Measurements from ENCODE around the gene CUBN.

CUBN gene

DNA sequence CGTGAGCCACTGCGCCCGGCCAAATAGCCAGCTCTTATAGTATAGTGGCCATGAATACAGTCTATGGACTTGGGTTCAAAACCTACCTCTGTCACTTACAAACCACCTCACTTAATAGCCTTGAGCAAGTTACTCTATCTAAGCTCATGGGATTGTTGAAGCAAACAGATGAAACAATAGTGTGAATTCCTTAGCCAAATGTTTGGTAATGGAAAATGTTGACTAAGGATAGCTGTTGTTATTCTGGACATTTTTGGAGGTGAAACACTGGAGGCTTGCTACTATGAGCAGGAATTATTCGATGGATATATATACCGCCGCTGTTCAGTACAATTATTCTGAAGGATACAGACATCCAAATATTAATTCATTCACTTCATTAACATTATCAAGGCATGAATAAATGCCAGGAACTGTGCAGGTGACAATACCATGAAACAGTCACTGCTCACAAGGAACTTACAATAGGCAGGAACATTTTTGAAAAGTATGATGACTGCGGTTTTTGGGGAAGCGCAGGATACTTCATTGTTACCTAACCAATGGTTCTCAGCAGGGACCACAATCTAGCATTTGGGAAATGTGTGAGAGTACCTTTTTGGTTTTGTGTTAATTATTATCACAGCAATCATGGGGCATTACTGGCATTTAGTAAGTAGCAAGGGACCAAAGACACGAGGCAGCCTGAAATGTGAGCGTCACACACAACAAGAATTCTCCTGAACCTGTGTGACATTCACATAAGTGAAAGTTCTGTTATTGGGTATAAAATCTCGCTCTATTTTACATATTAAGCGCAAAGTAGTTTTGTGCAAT, 55.7 kb downstream of the CUBN start:
- no peak for DNase-seq (ENCODE audit: low read depth in 2 of 2)

DNA sequence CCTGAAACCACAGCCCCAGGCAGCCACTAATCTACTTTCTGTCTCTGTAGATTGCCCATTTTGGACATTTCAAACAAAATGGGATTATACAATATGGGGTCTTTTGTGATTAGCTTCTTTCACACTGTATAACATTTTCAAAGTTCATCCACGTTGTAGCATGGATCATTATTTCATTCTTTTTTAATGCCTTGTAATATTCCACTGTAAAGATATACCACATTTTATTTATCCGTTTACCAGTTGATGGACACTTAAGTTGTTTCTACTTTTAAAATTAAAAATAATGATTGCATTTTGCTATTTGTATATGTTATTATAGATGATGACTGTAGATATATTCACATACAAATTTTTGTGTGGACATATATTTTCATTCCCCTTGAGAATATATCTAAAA, 60.7 kb downstream of the CUBN start:
- no peak for DNase-seq (ENCODE audit: low read depth in 2 of 2)

DNA sequence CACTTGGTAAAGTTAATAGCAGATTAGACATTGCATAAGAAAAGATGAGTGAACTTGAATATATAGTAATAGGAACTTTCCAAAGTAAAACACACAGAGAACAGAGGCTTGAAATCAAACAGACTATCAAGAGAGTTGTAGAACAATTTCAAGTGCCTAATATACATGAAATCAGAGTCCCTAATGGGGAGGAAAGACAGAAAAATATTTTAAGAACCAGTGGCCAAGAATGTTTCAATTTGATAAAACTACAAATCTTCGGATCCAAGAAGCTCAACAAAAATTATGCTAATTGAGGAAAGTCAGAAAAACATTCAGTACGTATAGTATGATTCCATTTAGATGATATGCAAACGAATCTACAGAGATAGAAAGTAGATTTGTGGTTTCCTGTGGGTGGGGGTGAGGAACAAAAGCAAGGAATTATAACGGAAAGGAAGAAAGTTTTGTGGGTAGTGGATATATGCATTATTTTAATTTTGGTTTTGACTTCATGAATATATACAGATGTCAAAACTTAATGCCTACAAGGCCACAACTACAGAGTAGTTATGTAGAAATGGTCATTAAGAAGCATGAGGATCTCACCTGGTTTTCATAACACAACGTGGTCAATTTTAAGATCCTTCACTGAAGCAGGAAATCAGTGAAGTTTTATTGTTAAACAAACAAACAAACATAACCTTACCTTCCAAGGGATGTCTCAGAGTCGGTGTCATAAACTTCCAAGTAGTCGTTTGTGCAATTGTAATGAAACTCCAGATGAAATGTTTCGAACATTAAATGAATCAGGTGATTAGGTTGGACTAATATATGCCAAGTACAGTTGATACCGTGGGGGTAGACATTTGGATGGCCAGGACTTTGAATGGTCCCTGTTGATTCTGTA, 62.0 kb downstream of the CUBN start:
- no peak for DNase-seq (ENCODE audit: low read depth in 2 of 2)

DNA sequence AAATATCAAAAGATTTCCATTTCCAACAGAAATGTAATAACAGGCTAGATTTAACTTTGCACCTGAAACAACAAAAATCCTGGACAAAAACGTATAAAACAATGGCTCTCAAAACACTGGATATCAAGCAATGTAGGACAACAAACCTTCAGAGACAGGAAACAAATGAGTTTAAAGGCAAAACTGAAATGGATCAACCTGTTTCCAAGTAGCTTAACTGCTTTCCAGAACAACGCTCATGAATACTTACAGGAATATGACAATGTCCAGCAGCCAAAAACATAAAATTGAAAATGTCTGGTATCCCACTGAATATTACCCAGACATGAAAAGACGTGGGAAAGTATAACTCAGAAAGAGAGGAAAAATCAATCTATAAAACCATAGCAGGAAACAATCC, 62.8 kb downstream of the CUBN start:
- DNase-seq (ENCODE audit: low read depth in 2 of 2): no peak

DNA sequence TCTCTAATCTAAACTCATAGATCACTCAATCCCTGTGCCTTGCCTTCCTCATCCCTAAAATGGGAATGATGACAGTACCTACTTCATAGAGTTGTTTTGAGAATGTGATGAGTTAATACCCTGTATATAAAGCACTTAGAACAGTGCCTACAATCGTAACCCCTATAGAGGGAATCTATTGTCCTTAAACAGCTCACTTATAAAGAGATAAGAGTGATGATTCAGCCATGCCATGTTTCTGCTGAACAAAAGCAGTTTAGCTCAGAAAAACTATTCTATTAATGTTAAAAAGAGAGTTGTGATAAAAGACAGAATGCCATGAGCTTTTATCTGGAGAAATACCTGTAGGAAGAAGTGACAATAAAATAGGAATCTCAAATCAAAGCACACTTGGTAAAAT, 63.6 kb downstream of the CUBN start:
- DNase-seq (ENCODE audit: low read depth in 2 of 2): no peak

DNA sequence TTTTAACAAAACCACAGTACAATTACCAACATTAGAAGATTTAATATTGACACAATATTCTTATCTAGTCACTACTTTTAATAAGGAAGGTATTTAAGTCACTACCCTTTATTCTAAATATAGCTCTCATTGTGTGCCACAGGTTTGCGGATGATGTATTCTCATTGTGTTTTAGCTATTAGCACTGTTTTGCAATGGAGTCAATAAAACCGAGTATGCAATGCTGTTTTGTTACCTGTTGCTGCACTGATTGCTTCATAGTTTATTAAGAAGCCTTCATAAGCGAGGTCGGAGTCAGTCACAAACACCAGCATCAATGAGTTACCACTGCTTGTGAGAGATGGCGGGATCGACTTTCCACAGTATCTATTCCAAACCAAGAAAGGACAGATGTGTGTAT, 64.3 kb downstream of the CUBN start:
- DNase-seq (ENCODE audit: low read depth in 2 of 2): no peak

DNA sequence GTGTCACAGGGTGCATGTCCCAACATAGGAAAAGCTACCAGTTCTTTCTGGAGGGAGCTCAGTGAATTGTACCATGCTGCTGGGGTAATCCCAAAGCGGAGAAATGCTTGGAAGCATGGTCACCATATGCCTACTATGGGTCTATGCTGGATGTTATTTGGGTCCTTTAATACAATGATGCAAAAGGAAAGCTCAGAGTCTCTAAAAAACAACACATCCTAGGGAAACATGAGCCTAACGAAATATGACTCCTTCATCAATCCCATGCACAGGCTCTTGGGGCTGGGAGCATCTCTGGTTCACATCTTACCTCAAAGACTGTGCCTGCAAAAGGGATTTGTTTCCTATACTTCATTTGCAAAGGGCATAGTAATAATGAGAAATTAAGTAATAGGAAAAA, 65.2 kb downstream of the CUBN start:
- no peak for DNase-seq (ENCODE audit: low read depth in 2 of 2)

DNA sequence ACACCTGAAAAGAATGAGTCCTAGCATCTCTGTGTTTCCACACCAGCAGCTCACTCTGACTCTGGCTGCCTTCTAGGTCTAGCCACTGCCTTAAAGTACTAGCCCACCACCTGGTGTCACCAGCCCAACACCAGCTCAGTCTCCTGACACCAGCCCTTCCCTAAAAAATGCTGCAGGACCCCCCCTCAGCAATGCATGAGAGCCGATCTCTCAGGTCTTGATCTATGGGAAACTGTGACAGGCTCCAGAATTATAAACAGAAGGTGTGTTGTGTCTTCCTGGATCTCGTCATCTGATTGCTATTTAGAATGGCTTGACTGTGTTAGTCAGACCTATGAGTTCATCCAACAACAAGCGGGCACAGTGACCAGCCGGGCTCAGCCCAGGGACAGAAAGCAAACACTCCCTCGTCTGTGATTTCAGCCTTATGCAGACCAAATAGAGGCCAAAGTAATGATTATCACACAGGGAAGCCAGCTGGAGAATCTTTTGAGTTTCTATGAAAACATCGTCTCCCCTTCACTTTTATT, 66.6 kb downstream of the CUBN start:
- no peak for DNase-seq (ENCODE audit: low read depth in 2 of 2)

DNA sequence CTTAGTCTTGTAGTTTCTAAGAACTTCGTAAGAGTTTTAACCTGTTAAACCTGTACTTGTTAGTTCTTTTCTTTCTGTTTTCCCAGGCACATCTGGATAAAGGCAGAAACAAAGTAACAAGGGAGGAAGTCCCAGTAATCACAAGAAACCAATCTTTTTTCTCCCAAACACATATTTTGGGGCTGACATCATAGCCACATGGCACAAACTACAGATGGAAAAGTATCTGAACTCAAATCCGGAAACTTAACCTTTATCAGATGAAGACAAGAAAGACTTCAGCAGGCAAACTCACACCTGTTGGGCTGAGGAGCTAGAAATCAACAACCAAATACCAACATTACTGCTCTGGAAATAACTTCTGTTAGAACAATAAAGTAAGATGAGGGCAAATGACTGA, 67.1 kb downstream of the CUBN start:
- DNase-seq (ENCODE audit: low read depth in 2 of 2): no peak

DNA sequence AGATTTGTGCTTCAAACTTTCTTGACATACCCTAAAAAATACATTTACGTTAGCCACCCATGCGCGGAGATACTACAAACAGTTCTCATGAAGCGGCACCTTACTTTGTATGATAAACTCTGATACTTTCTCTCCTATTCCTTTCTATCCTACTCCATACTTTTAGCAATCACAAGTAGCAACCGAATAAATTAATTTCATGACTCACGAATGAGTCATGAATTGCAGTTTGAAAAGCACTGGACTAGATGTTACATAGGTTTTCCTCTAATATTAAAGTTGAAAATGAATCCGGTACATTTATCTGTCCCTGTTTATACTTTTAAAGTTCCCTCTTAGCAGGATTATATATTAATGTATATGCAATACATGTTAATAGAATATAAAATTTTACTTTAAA, 67.6 kb downstream of the CUBN start:
- DNase-seq (ENCODE audit: low read depth in 2 of 2): no peak

DNA sequence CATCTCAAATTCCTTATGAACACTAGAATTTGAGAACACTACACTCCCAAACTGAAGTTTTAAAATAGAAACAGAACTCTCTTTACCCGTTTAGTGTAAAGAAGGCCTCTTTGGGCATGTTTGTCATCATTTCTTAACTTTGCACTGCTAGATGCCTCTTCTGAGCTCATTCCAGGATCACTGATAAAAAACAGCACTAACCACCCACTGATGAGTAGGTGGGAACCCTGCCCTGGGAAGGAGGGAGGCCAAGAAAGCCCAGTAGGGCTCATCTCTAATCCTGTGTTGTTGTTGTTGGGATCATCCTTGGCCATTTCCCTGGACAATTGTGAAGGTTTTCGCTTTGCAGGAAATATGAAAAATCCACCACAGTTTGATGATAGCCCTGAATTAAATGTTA, 68.2 kb downstream of the CUBN start:
- DNase-seq (ENCODE audit: low read depth in 2 of 2): no peak

DNA sequence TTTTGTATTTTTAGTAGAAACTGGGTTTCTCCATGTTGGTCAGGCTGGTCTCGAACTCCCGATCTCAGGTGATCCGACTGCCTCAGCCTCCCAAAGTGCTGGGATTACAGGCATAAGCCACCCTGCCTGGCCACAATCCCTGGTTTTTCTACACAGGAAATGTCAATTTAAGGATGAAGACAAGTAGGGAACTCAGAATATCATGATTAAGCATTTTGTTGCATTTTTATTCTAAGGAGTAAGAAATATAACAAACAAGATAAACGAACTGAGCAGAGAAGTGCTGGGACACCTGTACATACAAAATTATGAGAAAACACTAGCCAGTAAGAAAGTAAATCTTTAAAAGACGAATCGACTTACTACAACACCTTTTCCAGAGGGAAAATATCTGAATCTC, 69.3 kb downstream of the CUBN start:
- no peak for DNase-seq (ENCODE audit: low read depth in 2 of 2)

DNA sequence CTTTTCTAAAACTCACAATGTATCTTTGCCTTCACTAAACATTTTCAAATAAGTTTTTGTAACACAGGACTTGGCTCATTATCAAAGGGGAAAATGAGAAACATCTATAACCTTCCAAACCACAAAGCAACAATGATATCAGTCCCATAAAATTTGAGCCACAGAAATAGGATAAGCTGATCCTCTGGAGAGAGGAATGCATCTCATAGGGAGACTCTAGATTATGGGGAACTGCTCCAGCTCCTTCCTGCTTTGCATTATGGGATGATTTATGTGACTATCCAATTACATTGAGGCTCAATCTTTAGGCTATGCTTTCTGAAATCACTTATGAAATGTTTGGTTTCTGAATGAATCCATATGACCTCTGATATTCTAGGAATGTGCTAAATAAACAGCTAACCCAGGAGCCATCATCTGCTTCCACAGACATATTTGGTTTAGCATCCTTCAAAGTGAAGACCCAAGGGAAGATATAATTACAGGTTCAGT, 70.4 kb downstream of the CUBN start:
- DNase-seq (ENCODE audit: low read depth in 2 of 2): no peak

DNA sequence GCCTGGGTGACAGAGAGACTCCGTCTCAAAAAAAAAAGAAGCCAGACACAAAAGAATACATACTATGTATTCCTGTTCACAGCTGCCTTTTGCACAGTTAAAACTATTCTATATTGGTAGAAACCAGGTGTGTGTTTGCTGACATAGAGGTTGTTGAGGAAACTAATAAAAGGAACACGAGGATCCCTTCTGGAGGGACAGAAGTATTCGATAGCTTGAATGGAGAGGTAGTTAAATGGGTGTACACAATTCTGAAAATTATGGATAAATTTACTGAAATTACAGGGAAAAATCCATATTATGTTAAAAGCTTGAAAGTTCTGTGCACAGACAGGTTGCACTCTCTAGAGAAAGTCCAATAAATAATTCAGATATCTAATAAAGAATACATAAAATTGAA, 71.5 kb downstream of the CUBN start:
- no peak for DNase-seq (ENCODE audit: low read depth in 2 of 2)

DNA sequence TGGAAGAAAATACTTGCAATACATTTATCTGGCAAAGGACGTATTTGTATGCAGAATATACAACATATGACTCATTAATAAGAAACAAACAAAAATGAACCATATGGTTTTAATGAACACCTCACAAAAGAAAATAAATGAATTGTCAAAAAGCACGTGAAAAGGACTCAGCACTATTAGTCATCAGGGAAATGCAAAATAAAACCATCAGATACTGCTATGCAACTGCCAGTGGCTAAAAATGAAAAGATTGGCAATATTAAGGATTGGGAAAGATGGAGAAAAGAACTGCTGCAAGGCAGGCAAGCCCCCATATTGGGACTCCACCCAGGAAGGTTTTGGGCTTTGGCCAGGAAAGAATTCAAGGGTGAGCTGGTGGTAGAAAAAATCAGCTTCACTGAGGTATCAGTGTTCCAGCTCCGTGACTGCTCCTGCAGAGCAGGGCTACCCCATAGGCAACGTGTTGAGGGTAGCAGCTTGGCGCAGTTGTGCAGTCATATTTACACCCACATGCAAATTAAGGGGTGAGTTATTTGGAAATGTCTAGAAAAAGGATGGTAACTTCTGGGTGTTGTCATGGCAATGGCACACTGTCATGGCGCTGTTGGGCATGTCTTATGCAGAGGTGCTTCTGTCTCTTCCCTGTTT, 72.7 kb downstream of the CUBN start:
- DNase-seq (ENCODE audit: low read depth in 2 of 2): no peak

DNA sequence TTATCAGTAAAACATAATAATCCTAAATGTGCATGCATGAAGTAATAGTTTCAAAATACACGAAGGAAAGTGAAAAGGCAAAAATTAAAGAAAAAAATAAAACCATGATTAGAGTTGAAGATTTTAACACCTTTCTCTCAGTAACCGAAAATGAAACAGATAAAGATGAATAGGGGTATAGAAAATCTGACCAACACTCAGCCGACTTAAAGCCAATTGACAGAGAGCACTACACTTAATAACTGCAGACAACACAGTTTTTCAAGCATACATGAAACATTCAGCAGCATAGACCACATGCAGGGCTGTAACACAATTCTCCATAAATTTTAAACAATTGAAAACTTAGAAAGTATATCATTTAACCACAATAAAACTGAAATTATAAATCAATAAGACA, 76.1 kb downstream of the CUBN start:
- no peak for DNase-seq (ENCODE audit: low read depth in 2 of 2)

DNA sequence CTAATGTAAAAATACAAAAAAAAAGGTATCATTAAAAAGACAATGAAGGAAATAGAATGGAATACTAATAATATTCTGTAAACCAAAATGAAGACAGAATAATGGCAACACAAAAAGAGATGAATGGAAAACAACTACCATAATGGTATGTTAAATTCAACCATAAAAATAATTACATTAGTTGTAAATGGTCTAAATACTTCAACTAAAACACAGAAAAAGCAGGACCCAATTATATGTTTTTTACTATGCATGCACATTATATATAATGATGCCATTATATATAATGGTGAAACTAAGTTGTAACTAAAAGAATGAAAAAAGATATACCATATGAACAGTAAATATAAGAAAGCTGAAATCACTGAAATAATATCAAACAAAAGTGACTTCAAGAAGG, 76.5 kb downstream of the CUBN start:
- no peak for DNase-seq (ENCODE audit: low read depth in 2 of 2)

DNA sequence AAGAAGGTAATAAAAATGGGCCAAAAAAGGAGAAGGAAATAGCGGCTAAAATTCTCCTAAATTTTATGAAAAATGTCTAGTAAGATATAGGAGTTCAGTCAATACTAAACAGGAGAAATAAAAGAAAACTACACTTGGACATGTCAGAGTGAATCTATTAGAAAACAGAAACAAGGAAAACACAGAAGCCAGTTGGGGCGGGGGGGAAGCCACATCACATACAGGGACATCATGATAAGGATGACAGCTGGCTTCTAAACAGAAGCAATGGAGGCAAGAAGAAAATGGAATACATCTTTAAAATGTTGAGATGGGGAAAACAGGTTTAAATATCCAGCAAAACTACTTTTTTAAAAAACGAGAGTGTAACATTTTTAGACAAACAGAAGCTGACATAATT, 77.8 kb downstream of the CUBN start:
- no peak for DNase-seq (ENCODE audit: low read depth in 2 of 2)

DNA sequence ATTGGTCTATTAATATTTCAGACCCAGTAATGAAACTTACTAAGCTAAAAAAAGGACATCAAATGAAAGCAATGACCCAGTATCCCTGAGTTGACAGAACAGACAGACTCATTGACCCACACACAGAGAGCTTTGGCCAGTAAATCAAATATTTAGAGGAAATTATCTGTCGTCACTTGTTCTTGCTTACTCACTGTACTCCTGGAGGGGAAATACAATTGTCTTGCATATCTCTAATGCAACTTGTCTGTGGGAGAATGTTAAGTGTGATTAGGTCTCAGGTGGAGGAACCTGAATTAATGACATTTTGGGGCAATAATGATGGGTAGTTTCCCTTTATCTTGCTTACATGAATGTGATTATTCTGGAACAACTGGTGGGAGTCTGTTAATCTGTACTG, 80.4 kb downstream of the CUBN start:
- no peak for DNase-seq (ENCODE audit: low read depth in 2 of 2)

DNA sequence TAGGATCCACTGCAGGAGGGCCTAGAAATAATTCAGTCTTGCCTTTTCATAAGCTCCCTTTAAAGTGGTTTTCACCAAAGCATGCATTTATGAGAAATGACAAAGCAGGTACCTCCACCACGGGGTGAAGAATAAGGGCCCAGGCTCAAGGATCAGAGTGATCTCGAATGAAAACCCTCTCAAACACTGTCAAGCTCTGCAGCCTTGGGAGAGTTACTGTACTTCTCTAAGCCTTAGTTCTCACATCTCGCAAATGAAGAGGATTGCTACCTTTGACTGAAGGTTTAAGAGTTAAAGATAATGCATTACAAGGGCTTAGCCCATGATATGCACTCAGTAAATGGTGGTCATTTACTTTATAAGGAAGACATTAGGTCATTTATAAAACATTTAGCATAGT, 81.7 kb downstream of the CUBN start:
- no peak for DNase-seq (ENCODE audit: low read depth in 2 of 2)

DNA sequence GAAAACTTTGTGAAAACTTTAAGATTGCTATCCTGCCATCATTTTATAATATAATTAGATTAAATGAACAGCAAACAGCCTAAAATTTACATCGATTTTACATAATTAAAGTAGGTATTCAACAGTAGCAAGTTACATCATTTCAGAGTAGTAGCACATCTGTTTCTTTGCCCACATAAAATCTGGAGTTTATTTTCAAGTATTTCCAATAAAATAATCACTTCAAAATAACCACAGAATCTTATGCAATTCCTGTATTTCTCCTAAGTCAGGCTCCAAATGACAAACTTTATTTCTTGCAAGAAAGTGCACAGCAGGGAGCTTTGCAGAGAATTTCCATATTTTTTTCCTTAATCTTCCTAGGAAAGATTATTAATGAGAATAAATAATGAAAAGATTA, 82.6 kb downstream of the CUBN start:
- no peak for DNase-seq (ENCODE audit: low read depth in 2 of 2)

DNA sequence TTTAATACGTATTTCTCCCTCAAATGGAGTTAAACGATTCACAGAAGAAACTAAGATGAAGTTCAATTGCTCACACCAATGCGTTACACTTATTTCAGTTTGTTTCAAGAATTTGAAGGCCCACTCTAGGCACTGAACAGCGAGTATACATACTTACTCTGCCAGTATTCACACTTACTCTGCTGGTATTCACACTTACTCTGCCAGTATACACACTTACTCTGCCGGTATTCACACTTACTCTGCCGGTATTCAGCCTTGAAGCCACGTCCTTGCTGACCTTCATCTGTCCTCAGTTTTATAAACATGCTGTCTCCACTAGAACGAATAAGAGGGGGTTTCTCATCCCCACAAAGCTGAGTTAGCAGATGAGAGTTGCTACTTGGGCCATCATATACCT, 86.0 kb downstream of the CUBN start:
- no peak for DNase-seq (ENCODE audit: low read depth in 2 of 2)

Measured in stimulated activated CD8-positive, alpha-beta memory T cell treated with anti-CD3 and anti-CD28 coated beads, Interleukin-15, amount 100 ng/mL, for 48 hours (primary cell).